Inflammatory macrophage treated with lipopolysaccharide for 4 hours (primary cell): Measurements from ENCODE around the gene C7orf25.
"Not testable (repeated sequence)": the region's sequence is repeated elsewhere in the genome, so short reads cannot be mapped to it uniquely, and the experiment has no call there.

Experiments
- DNase-seq: peaks from one replicate; pipeline ENCODE4 v3.0.0-alpha.2; 2020

The C7orf25 gene

DNA sequence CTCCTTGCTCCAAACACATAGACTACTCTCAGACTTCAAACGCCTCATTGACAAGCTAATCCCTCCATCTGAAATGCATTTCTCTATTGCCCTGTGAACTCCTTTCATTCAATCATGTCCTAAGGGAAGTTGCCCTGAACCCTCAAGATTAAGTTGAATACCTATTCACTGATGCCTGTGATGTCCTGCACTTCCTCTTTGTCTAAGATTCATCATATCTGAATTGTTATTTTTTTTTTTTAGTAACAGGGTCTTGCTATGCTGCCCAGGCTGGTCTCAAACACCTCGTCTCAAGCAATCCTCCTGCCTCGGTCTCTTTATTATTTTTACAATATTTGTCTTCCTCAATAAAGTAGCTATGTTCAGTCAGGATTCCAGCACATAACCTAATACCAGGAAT lies 16.9 kb upstream of the C7orf25 start:
- DNase-seq: no peak

GRCh38 chr7:42926204-42926603 lies 14.3 kb upstream of the C7orf25 start:
- no peak for DNase-seq

GRCh38 chr7:42925630-42926029 lies 13.8 kb upstream of the C7orf25 start:
- no peak for DNase-seq

GRCh38 chr7:42924223-42924838 lies 12.5 kb upstream of the C7orf25 start:
- no peak for DNase-seq

DNA sequence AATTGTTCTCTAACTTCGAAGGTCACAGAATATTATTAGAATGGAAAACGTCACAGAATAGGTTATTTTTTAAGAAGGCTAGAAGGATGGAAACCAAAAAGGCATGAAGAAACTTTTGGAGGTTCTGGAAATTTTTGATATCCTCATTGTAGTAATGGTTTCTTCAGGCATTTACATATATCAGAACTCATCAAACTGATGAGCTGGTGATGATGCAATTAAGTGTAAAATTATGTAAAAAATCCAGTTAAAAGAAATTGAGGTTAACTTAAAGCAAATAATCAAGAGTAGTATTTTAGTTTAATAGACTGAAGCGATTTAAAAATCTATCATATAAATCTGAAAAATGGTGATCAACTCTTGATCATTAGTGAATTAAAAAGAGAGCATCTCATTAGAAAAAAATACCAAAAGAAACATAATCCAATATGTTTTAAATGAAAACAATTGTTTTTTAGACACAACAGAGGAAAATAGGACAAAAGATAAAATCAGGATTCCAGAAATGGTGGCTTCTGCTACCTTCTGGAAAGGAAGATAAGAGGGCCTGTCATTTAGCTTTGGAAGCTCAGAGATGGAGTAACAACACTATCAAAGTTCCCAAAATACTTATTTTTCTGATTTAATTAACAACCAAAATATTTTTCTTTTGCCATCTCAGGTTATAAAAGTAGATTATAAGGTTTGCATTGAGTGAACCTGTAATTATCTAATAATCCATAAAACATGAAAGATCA lies 10.3 kb upstream of the C7orf25 start:
- DNase-seq: no peak

GRCh38 chr7:42915356-42915755 lies 3.5 kb upstream of the C7orf25 start:
- no peak for DNase-seq

DNA sequence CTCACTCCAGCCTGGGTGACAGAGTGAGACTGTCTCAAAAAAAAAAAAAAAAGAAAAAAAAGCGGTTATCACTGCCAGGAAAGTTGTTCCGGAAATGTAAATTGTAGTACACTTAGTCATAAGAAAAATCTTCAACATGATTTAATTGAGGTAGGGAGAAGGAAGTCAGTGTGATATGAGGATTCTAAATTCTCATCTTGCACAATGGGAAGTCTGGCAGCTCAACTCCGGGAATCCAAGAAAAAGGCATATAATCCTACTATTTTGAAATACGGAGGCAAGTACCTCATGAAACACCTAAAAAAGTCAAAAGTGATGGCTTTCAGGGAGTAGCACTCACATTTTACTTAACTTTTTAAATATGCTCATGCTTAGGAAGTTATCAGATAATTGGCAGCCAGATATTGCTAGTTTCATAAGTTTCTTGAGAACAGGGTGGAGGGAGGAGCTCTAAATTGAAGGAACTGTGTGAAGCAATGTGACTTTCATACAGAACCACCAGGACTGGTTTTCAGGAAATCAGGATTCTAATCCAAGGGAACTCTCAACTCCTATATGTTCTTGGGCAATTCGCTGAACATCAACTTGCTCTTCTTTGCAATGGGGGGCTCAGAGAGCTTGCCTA lies 2.7 kb upstream of the C7orf25 start:
- peak; percentile 31 for DNase-seq

DNA sequence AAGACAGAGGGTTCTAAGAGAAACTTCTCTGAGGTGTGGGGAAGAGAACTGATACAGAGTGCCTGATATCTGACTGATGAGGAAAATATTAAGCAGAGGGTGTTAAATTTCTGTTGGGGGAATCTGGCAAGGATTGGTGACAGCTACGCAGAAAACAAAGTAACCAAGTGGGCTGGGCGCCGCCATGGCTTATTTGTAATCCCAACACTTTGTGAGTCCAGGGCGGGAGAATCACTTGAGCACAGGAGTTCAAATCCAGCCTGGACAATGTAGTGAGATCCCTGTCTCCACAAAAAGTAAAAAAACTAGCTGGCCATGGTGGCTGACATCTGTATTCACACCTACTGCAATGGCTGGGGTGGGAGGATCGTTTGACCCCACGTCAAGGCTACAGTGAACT lies 2.1 kb upstream of the C7orf25 start:
- DNase-seq: no peak

GRCh38 chr7:42913591-42913990 lies 1.7 kb upstream of the C7orf25 start:
- no peak for DNase-seq

- no peak for DNase-seq
Measured at GRCh38 chr7:42910306-42910705, 1.6 kb downstream of the C7orf25 start.

- DNase-seq: no peak
Measured at GRCh38 chr7:42907316-42907715, 4.6 kb downstream of the C7orf25 start.

DNA sequence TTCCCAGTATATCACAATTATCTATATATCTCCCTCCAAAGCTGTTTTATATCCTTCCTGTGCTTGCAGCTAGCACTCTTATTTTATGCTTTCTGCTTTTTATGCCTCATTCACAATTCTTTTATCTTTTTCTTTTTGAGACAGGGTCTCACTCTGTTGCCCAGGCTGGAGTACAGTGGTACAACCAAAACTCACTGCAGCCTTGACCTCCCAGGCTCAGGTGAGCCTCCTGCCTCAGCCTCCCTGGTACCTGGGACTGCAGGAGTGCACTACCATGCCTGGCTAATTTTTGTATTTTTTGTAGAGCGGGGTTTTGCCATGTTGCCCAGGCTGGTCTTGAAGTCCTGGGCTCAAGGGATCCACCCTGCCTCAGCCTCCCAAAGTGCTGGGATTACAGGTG lies 5.7 kb downstream of the C7orf25 start:
- no peak for DNase-seq

- peak; percentile 26 for DNase-seq
Measured at GRCh38 chr7:42902331-42902730, 9.5 kb downstream of the C7orf25 start.

DNA sequence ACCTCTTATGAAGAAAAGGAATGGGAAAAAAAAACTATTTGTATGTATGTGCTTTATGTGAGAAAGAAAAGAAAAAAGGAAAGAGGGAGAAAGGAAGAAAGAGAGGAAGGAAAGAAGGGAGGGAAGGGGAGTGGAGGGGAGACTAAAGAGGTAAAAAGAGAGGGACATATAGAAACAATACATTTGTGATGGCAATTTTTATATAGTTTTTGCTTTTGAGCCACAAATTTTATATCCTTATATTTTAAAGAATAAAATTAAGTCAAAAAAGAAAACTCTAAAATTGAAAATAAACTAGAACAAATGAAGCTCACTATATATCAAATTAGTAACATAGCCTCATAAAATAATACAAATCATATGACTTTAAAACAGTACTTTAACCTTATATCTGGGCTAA lies 11.0 kb downstream of the C7orf25 start:
- no peak for DNase-seq

GRCh38 chr7:42893346-42894240 lies 18.3 kb downstream of the C7orf25 start:
- DNase-seq: no peak

GRCh38 chr7:42886893-42887505 lies 24.9 kb downstream of the C7orf25 start:
- DNase-seq: peak; percentile 64

- peak; percentile 39 for DNase-seq
Measured at GRCh38 chr7:42886129-42886528, 25.7 kb downstream of the C7orf25 start.

- not testable (repeated sequence) for DNase-seq
Measured at GRCh38 chr7:42885183-42885582, 26.7 kb downstream of the C7orf25 start.

DNA sequence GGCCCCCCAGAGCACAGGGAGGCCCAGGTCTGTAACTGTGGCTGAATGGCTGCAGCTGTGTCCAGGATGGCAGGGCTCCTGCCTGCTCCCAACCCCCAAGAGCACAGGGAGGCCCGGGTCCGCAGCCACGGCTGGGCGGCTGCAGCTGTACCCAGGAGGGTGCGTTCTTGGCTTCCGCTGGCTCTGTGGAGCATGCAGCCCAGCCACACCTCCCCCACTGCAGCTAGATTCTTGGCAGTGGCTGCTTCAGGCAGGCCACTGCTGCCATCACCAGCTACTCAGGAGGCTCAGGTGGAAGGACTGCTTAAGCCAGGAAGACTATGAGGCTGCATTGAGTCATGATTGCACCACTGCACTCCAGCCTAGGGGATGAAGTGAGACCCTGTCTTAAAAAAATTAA lies 27.9 kb downstream of the C7orf25 start:
- no peak for DNase-seq

GRCh38 chr7:42880392-42880791 lies 31.5 kb downstream of the C7orf25 start:
- DNase-seq: peak; percentile 70

GRCh38 chr7:42878303-42878702 lies 33.6 kb downstream of the C7orf25 start:
- no peak for DNase-seq

DNA sequence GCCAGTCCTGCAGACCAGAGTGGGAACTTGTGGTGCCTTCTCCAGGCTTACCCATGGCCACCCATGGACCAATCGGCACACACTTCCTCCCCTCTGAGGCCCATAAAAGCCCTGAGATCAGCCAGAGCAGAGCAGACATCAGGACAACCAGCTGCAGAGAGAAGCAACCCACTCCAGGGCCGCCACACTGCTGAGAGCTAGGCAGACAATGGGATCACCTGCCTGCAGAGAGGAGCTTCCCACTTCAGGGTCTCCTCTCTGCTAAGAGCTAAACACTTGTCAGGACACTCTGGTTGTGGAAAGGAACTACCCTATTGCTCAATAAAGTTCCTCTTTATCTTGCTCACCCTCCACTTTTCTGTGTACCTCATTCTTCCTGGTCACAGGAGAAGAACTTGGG lies 34.0 kb downstream of the C7orf25 start:
- peak; percentile 57 for DNase-seq
